Esophagus squamous epithelium (tissue), 4 donors: ENCODE data around the gene LDB2.

Experiments used
- POLR2A ChIP-seq, 4 donors: fragments of 450-650 bp; IDR thresholded peaks; one replicate each; pipeline ENCODE4 v1.6.1; 2017; ENCODE audit warnings: antibody characterized with exemption in 4 of 4, mild to moderate bottlenecking in 4 of 4, moderate library complexity in 3 of 4
- TF ChIP-seq, protein P1 (sequence below), 6 experiments: fragments of 450-650 bp in 4 of 6; fragments of 200-600 bp in 2 of 6; sonication (generic) in 2 of 6; IDR thresholded peaks; one replicate each; pipeline ENCODE4 v1.5.1; 2016 to 2019; ENCODE audit warnings: antibody characterized with exemption in 6 of 6, mild to moderate bottlenecking in 4 of 6, moderate library complexity in 4 of 6

GRCh38 chr4:16607241-16608066 lies 291.0 kb downstream of the LDB2 start:
- TF ChIP-seq, protein P1, sequence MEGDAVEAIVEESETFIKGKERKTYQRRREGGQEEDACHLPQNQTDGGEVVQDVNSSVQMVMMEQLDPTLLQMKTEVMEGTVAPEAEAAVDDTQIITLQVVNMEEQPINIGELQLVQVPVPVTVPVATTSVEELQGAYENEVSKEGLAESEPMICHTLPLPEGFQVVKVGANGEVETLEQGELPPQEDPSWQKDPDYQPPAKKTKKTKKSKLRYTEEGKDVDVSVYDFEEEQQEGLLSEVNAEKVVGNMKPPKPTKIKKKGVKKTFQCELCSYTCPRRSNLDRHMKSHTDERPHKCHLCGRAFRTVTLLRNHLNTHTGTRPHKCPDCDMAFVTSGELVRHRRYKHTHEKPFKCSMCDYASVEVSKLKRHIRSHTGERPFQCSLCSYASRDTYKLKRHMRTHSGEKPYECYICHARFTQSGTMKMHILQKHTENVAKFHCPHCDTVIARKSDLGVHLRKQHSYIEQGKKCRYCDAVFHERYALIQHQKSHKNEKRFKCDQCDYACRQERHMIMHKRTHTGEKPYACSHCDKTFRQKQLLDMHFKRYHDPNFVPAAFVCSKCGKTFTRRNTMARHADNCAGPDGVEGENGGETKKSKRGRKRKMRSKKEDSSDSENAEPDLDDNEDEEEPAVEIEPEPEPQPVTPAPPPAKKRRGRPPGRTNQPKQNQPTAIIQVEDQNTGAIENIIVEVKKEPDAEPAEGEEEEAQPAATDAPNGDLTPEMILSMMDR (IDR thresholded peaks at IDR 0.05) = no peak
- TF ChIP-seq POLR2A (IDR thresholded peaks at IDR 0.05) = no peak
